Stimulated activated CD8-positive, alpha-beta memory T cell treated with anti-CD3 and anti-CD28 coated beads, Interleukin-15, amount 100 ng/mL, for 4 hours (primary cell): Measurements from ENCODE around the gene HAND2.

ENCODE experiments used
- DNase-seq, 2 donors: peaks; one replicate each; pipeline ENCODE4 v3.0.0-alpha.2; 2020; ENCODE audit warnings: low read depth in 2 of 2

HAND2 gene

GRCh38 chr4:173503330-173504180 lies 26.5 kb downstream of the HAND2 start:
- DNase-seq, result no peak

DNA sequence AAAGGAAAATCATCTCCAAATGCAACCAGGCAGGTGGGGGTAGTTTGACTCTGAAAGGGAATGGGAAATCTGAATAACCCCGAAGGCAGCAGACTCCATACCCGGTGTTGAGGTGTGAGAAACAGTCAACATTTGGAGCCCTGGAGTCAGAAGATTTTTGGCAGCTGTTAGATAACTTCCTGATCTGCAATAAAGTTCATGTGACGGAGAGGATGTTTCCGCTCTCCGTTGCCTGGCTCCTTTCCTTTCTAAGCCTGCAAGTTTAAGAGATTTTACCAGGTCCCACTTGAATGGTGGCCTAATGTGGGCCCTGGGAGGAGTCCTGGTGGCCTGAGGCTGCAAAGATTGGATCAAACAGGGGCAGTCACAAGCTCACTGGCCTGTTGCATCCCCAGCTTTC lies 27.7 kb downstream of the HAND2 start:
- no peak for DNase-seq

- no peak for DNase-seq
Measured at GRCh38 chr4:173501592-173502150, 28.4 kb downstream of the HAND2 start.

- no peak for DNase-seq
Measured at GRCh38 chr4:173500841-173501591, 29.0 kb downstream of the HAND2 start.

GRCh38 chr4:173499658-173500535 lies 30.1 kb downstream of the HAND2 start:
- no peak for DNase-seq

- DNase-seq, result no peak
Measured at GRCh38 chr4:173498771-173499170, 31.3 kb downstream of the HAND2 start.

DNA sequence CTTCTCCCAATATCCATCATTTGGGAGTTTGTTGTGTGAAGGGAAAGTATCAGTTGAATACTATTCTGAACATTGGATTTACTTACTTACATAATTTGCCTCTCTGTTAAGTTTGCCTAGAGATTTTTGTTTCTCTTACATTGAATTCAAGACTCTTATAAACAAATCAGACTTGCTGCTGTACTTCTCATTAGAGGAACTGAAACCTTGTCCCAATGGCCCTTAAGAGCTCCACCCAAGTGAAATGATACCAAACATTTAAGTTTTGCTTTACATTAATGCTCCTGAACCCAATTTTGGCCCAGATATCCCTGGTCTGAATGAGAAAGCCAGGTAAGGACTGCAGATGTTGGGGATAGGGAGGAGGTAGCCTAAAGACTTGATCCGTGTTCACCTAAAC lies 32.0 kb downstream of the HAND2 start:
- DNase-seq, result no peak

GRCh38 chr4:173494013-173494970 lies 35.7 kb downstream of the HAND2 start:
- DNase-seq, result peak in 1 of 2 donors; percentile 13

GRCh38 chr4:173493041-173493440 lies 37.0 kb downstream of the HAND2 start:
- no peak for DNase-seq

DNA sequence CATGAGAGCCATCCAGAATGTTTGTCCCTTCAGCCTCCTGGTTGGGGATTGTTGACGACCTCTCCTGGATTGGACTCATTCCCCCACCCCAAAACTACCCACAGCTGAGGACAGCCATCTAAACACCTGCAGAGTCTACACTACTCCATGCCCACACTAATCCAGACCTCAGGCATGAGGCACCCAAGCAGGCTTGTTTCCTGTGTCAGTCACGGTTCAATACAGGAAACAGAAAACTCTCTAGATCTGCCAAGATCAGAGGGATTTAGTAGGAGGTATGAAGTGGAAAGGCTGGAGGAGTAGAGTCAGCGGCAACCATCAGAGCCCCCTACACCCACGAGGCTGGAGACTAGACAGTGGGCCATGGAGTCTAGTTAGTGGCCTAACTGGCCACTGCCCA lies 37.7 kb downstream of the HAND2 start:
- no peak for DNase-seq

GRCh38 chr4:173490817-173491528 lies 39.1 kb downstream of the HAND2 start:
- no peak for DNase-seq

DNA sequence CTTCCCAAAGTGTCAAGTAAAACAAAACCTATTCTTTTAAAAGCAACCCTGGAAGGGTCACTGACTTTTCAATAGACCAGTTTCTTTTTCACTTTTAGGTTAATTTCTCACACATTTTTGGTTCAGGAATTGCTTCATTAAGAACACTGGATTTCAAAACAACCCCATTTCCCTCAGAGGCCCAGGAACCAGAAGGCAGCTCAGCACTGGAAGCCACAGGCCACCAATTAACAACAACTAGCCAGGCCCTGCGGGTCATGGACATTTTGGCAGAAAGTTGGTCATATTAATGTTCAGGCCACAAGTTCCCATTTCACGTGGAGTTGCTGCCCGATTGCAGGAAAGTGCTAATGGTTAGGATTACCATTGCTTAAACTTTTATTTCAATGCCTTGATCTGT lies 39.8 kb downstream of the HAND2 start:
- no peak for DNase-seq

DNA sequence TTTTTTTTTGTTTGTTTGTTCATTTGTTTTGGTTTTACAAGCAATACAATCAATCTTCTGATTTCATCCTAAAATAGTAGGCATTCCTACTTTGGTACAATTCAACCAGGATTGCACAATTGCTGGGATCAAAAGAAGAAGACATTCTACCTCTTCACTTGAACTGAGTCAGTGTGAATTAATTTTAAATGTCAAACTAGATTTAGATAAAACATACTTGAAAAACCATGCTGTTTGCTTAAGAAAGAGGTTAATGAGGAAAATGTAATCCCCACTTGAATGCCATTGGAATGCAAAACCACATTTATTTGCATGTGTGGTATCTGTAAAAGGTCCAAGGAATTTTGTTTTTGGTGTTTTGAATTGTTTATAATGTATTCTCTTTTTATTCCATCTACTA lies 40.5 kb downstream of the HAND2 start:
- no peak for DNase-seq

- no peak for DNase-seq
Measured at GRCh38 chr4:173488656-173489055, 41.4 kb downstream of the HAND2 start.

- DNase-seq, result no peak
Measured at GRCh38 chr4:173488074-173488473, 42.0 kb downstream of the HAND2 start.

- DNase-seq, result no peak
Measured at GRCh38 chr4:173486714-173487392, 43.2 kb downstream of the HAND2 start.

DNA sequence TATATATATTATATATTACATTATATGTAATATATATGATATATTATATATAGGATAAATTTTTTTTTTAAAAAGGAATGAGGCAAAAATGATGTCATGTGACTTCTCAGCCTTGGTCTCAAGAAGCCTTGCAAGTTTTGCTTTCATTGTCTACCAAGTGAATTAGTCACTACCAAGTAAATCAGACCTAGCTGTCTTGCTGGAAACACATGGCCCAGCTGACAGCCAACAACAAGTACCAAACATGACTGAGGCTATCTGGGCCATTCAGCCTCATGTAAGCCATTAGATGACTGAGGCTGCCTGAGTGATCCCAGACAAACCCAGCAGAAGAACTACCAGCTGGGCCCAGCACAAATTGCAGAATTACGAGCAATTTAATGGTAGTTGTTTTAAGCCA lies 44.9 kb downstream of the HAND2 start:
- DNase-seq, result no peak

DNA sequence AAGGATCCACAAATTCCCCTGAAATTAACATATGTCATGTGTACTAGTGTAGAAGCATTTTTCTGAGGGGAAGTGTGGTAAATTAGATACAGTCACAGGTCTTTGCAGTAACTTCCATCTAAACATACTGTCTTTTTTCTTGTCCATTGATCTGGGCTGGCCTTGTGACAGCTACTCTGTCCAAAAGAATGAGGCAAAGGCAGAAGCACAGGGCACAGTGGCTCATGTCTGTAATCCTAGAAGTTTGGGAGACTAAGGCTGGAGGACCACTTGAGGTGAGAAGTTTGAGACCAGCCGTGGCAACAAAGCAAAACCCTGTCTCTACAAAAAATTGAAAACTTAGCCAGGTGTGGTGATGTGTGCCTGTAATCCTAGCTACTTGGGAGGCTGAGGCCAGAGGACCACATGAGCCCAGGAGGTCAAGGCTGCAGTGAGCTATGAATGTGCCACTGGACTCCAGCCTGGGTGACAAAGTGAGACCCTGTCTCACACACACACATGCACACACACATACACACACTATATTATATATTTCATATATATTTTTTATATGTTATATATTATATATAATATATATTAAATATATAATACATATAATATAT lies 47.6 kb downstream of the HAND2 start:
- DNase-seq, result no peak

DNA sequence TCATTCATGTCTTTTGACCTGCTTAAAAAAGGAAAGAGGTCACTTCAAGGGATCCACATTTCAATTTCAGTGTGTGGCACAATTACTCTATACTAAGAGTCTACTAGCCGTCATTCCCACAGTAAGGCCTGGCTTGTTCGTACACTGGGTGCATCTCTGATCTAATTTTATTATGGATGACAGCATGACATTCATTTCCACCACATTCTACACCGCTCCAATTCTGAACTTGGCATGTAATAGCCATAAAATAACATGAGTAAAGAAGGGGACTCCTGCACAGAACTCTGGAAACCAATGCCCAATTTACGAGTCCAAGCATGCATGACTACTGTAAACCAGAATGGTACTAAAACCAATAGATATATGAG lies 51.1 kb downstream of the HAND2 start:
- no peak for DNase-seq
